ENCODE data around the gene CCDC71.
A peak's percentile ranks its signal among the peaks of the same experiment; 100 is the strongest.

The CCDC71 gene

DNA sequence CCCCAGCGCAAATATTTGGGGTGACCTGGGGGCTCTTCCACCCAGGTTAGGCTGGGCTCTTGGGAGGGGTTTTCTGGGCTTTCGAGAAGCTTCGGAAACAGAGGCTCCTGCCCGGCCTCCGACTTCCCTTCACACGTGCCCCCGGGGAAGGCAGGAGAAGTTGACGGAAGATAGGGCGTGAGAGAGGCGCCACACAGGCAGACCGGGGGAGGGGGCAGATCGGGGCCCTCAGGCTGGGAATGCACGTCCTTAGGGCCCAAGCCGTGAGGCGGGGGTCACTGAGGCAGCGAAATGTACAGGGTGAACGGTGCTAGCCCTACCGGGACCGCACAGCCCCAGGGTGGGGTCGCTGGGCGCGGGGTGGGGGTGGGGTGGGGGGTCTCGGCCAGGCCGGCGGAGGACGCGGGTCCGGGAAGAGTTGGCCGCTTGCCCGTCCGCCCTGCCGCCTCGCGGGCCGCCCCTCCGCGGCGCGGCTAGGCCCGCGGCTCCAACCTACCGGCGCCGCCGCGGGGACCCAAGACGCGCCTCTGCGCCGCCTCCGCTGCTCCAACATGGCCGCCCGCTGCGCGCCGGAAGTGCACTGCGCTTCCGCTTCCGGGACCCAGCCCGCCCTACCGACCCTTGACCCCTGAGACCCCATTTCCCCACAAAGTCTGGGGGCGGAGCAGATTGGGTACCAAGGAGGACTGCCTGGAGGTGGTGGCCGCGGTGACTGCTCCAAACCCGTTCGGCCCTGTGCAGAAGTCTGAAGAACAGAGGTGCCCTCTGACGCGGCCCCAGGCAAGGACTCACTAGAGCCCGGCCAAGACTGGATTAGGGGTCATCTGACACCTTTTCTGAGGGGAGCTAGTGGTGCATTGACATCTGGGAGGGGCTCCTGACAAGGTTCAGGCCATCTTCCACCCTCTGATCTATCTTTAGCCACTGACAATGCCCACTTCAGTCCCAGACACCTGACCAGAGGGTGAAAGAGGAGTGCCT is at the start of gene CCDC71:
CCDC71 (minus strand) TSS at position 561 of the 981 bp plus-strand sequence. CDS start 2,123 bp downstream, outside the sequence.
- peak; percentile 69 for DNase-seq

GRCh38 chr3:49213998-49214397 is 47.9 kb upstream of the CCDC71 start:
- no peak for DNase-seq

- no peak for DNase-seq
These were observed 47.4 kb upstream of the CCDC71 start for GRCh38 chr3:49213541-49213943.

- DNase-seq = no peak
These were observed 33.8 kb upstream of the CCDC71 start for GRCh38 chr3:49199900-49200281.

DNA sequence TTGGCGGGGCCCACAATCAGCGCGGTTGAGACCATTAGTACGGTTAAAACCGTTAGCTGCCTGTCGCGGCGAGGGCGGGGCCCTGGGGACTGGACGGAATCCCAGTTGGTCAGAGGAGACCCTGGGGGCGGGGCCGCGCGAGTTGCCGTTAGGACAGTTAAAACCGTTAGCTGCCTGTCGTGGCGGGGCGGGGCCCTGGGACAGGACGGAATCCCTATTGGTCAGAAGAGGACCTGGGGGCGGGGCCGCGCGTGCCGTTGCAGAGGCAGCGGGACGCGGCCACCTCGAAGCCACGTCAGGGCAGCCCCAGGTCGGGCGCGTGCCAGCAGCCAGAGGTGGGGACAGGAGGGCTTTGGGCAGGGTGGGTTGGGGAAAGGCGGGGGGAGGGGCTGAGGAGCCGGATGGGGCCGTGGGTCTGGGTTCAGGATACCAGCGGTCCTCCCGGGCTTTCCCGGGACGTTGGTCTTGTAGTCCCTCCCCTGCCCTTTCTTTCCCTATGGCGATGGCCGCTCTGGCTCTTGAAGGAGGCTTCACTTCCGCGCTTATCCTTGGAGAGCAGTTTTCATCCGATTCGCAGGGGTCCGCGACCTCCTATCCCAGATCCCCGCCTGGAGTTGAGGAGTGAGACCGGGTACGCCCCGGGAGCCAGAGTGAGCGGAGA is 33.2 kb upstream of the CCDC71 start:
- DNase-seq = no peak

- DNase-seq = no peak
These were observed 32.6 kb upstream of the CCDC71 start for GRCh38 chr3:49198611-49199230.

DNA sequence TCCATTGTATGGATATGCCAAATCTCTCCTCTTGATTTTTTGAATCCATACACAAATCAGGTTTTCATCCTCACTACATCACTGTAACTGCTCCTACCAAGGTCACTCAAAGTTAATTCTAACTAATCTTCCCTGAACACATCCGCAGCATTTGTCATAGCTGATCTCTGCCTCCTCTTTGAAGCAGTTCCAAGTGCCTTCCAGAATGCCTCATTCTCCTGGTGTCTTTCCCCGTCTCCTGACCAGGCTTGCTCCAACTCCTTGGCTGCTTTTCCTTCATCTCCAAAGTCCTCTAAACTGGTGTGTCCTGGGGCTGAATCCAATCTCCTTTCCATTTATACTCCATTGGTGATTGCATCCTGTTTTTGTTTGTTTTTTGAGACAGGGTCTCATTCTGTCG is 32.0 kb upstream of the CCDC71 start:
- DNase-seq = no peak

DNA sequence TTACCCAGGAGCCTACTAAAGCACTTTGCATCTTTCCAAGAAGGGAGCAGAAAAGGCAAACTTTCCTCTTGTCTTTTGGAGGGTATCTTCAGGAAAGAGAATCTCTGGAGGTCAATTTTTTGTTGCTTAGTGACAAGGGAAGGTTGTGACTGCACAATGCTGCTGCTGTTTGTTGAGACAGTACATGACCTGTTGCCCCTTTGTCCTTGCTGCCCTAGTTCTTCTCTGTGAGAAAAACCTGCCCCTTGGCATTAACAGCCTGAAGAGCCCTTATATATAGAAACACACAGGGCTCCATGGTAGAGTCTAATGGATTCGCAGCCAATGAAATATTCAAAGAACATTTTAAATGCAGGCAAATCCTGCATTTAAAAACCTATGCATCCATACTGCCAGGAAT is 25.6 kb upstream of the CCDC71 start:
- DNase-seq = no peak

DNA sequence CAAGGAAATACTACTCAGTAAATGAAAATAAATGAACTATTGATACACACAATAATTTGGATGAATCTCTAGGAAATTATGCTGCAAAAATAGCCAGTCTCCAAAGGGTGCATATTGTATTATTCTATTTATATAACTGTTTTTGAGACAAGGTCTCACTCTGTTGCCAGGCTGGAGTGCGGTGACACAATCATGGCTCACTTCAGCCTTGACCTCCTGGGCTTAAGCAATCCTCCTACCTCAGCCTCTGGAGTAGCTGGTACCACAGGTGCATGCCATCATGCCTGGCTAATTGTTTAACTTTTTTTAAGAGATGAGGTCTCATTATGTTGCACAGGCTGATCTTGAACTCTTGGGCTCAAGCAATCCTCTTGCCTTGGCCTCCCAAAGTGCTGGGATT is 17.7 kb upstream of the CCDC71 start:
- no peak for DNase-seq

GRCh38 chr3:49182682-49183081 is 16.6 kb upstream of the CCDC71 start:
- DNase-seq = no peak

DNA sequence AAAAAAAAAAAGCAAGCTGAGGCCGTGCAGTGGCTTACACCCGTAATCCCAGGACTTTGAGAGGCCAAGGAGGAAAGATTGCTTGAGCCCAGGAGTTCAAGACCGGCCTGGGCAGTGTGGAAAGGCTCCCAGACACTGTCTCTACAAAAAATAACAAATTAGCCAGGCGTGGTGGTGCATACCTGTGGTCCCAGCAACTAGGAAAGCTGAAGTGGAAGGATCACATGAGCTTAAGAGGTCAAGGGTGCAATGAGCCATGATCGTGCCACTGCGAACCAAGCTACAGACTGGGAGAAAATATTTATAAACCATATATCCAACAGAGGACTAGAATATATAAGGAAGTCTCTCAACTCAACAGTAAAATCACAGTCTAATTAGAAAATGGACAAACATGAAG is 15.2 kb upstream of the CCDC71 start:
- no peak for DNase-seq

GRCh38 chr3:49180116-49180515 is 14.0 kb upstream of the CCDC71 start:
- no peak for DNase-seq

DNA sequence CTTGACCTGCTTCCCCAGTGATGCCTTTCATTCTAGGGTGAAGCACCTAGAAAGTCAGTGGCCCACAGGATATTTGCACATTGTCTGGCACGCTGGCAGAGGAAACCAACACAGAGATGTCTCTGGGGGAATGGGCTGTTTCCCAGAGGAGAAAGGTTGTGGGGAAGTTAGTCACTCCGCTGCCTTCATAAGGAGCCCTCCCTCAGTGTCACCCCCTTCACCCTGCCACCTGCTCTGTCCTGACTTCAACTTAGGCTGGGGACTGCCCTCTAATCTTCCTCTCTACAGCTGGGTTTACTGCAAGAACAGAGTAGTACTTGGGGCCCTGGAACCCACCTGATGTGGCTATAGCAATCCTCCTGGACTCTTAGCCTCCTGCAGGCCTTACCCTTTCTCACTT is 10.9 kb upstream of the CCDC71 start:
- no peak for DNase-seq

DNA sequence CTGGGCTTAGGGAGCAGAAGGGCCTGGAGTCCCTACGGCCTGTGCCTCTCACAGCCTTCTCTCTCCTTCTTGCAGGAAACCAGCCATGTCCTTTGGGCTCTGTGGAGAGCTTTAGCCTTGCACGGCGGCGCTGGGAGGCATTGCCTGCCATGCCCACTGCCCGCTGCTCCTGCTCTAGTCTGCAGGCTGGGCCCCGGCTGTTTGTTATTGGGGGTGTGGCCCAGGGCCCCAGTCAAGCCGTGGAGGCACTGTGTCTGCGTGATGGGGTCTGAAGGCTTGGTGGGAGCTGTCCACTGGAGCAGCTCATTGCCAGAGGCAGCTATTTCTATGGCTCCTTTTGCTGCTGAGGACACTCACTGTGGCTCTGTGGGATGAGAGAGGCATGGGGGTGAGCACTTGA is 9.4 kb upstream of the CCDC71 start:
- no peak for DNase-seq

DNA sequence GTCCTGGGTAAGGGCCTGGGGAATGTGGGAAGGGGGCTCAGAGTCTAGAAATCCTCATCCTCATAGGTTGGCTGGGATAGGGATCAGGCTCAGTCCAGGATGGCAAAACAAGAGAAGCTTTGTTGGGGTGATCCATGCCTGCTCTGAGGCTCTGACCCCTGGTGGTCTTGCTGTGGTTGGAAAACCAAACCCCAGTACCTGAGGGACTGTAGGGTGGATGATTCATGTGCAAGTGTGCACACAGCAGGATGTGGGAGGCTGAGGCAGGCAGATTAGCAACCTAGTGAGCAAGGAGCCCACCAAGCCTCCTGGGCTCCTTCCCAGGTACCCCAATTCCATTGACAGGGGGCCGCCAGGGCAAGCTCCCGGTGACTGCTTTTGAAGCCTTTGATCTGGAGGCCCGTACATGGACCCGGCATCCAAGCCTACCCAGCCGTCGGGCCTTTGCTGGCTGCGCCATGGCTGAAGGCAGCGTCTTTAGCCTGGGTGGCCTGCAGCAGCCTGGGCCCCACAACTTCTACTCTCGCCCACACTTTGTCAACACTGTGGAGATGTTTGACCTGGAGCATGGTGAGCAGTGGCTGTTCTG is 8.4 kb upstream of the CCDC71 start:
- no peak for DNase-seq

DNA sequence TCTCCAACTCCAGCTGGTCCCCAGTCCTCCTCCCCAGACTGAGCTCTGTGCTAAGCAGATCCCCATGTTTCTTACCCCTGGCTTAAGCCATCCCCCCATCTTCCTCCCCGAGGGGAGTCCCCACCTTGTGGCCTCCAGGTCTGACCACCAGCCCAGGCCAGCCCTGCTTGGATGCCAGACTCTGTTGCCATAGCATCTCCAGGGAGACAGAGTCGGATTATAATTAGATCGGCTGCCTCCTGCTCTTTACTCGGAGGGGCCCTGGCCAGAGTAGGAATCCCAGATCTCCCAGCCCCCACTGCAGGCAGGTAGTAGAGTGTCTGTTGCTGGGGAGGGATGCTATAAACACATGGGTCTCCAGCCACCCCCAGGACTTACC is 7.7 kb upstream of the CCDC71 start:
- DNase-seq = no peak

- peak; percentile 48 for DNase-seq
These were observed 7.1 kb upstream of the CCDC71 start for GRCh38 chr3:49173116-49173791.

DNA sequence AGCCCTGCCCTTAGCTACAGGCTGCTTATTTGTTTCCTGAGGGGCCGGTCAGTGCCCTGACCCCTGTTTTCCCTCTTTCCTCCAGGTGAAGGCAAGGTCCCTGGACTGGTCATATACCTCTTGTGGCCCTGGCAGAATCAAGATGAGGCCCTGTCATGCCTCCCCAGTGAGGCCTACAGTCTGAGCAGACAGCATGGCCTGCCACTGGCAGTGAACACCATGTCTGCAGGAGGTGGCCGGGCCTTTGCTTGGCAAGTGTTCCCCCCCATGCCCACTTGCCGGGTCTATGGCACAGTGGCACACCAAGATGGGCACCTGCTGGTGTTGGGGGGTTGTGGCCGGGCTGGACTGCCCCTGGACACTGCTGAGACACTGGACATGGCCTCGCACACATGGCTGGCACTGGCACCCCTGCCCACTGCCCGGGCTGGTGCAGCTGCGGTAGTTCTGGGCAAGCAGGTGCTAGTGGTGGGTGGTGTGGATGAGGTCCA is 6.5 kb upstream of the CCDC71 start:
- DNase-seq = peak; percentile 0

- no peak for DNase-seq
These were observed 5.8 kb upstream of the CCDC71 start for GRCh38 chr3:49171775-49172500.

GRCh38 chr3:49171119-49171774 is 5.1 kb upstream of the CCDC71 start, which contains the start of gene KLHDC8B:
Gene KLHDC8B (plus strand): TSS chr3:49171598. CDS start chr3:49172770, 1,172 bp downstream.
- peak; percentile 64 for DNase-seq

- no peak for DNase-seq
These were observed 4.6 kb upstream of the CCDC71 start for GRCh38 chr3:49170744-49171118.
